ENCODE results near the gene DDX3X.

DDX3X gene

GRCh38 chrX:41373989-41374606 is 40.1 kb downstream of the DDX3X start:
- no peaks in the 10 kb centered on the region for H3K27me3 ChIP-seq (ENCODE audit: insufficient read depth, low read depth)
- H2AFZ ChIP-seq (ENCODE audit: low read depth), result no peak overlapping the region
- H3K4me2 ChIP-seq, result no peak overlapping the region
- H3K27ac ChIP-seq, result no peak overlapping the region
- no peak overlapping the region for H3K9ac ChIP-seq
- H3K79me2 ChIP-seq (ENCODE audit: insufficient read depth, low read depth), result no peaks in the 10 kb centered on the region
- H4K20me1 ChIP-seq (ENCODE audit: insufficient read depth), result no peaks in the 10 kb centered on the region
- no peaks in the 10 kb centered on the region for H3K4me1 ChIP-seq (ENCODE audit: low read depth, poor library complexity, severe bottlenecking)
- no peaks in the 10 kb centered on the region for H3K36me3 ChIP-seq (ENCODE audit: insufficient read depth)
- no peak overlapping the region for H3K4me3 ChIP-seq (IDR thresholded peaks at IDR 0.05; ENCODE audit: insufficient read depth, low read depth, low read length)
- no peak for TF ChIP-seq CTCF (conservative IDR thresholded peaks at IDR 0.05; ENCODE audit: low read depth, low read length)

GRCh38 chrX:41377624-41378023 is 43.7 kb downstream of the DDX3X start:
- H3K4me3 ChIP-seq (IDR thresholded peaks at IDR 0.05; ENCODE audit: insufficient read depth, low read depth, low read length), result no peak overlapping the region

GRCh38 chrX:41381685-41382084 is 47.7 kb downstream of the DDX3X start:
- Histone ChIP-seq H3K4me2 (no peak overlapping the region), H3K4me3 (IDR thresholded peaks at IDR 0.05; ENCODE audit: insufficient read depth, low read depth, low read length) (no peak overlapping the region), H2AFZ (ENCODE audit: low read depth) (no peak overlapping the region), H3K36me3 (ENCODE audit: insufficient read depth) (no peaks in the 10 kb centered on the region), H3K27ac (no peak overlapping the region), H3K79me2 (ENCODE audit: insufficient read depth, low read depth) (no peaks in the 10 kb centered on the region), H4K20me1 (ENCODE audit: insufficient read depth) (no peaks in the 10 kb centered on the region), H3K4me1 (ENCODE audit: low read depth, poor library complexity, severe bottlenecking) (no peaks in the 10 kb centered on the region), H3K27me3 (ENCODE audit: insufficient read depth, low read depth) (no peaks in the 10 kb centered on the region), H3K9ac (no peak overlapping the region)
- no peak for TF ChIP-seq CTCF (conservative IDR thresholded peaks at IDR 0.05; ENCODE audit: low read depth, low read length)

More at GRCh38 chrX:41377624-41378023, 43.7 kb downstream of the DDX3X start:
- Histone ChIP-seq H3K4me2 (no peak overlapping the region), H3K27me3 (ENCODE audit: insufficient read depth, low read depth) (no peaks in the 10 kb centered on the region), H2AFZ (ENCODE audit: low read depth) (no peak overlapping the region), H3K27ac (no peak overlapping the region), H3K4me1 (ENCODE audit: low read depth, poor library complexity, severe bottlenecking) (no peaks in the 10 kb centered on the region), H3K36me3 (ENCODE audit: insufficient read depth) (no peaks in the 10 kb centered on the region), H3K9ac (no peak overlapping the region), H4K20me1 (ENCODE audit: insufficient read depth) (no peaks in the 10 kb centered on the region), H3K79me2 (ENCODE audit: insufficient read depth, low read depth) (no peaks in the 10 kb centered on the region)
- TF ChIP-seq CTCF (conservative IDR thresholded peaks at IDR 0.05; ENCODE audit: low read depth, low read length), result no peak

DNA sequence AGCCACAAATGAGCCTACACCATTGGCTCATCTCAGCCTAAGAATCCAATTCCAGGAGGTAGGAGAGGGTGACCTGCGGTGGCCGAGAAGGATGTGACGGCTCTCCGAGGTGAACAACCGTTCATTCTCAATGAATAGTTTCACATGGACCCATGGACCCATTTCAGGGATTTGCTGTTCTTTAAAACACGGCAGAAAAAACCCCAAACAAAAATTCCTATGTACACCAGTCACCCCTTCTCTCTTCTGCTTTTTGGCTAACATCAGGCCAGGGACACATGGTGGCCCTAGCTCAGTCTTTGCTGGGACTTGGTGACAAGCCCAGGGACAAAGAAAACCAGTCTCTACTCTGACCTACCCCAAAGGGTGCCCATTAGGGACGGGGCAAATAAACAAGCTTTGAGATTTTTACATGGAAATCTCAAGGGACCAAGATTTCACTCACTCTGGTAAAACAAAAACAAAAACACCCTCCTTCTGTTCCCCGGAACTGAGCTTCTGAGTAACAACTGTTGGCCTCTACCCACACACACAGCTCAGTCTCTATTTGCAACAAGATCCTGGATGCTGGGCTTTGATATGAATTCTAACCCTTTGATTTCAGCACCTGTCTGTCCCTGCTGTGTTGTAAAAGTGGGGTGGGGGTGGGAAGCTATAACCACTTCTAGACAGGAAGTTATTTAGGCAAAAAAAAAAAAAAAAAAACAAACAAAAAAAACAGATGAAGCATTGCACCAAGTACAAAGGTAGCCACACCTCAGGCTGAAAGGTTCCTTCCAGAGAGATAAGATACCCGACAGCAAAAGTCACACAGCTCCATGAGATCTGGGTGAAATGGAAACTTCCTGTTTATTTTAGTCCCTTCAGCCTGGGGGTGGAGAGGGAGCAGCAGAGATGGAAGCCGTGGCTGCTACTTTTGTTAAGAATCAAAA is 49.0 kb downstream of the DDX3X start:
- no peaks in the 10 kb centered on the region for H3K79me2 ChIP-seq (ENCODE audit: insufficient read depth, low read depth)
- no peak overlapping the region for H3K9ac ChIP-seq
- no peak overlapping the region for H2AFZ ChIP-seq (ENCODE audit: low read depth)
- no peaks in the 10 kb centered on the region for H3K4me1 ChIP-seq (ENCODE audit: low read depth, poor library complexity, severe bottlenecking)
- no peaks in the 10 kb centered on the region for H3K36me3 ChIP-seq (ENCODE audit: insufficient read depth)
- no peaks in the 10 kb centered on the region for H3K27me3 ChIP-seq (ENCODE audit: insufficient read depth, low read depth)
- no peak overlapping the region for H3K4me2 ChIP-seq
- H4K20me1 ChIP-seq (ENCODE audit: insufficient read depth), result no peaks in the 10 kb centered on the region
- no peak overlapping the region for H3K4me3 ChIP-seq (IDR thresholded peaks at IDR 0.05; ENCODE audit: insufficient read depth, low read depth, low read length)
- no peak overlapping the region for H3K27ac ChIP-seq
- no peak for TF ChIP-seq CTCF (conservative IDR thresholded peaks at IDR 0.05; ENCODE audit: low read depth, low read length)
